ENCODE data around the gene NDUFA7.
"Not testable (repeated sequence)": the region's sequence is repeated elsewhere in the genome, so short reads cannot be mapped to it uniquely, and the experiment has no call there.

The NDUFA7 gene

GRCh38 chr19:8321067-8321985 is at the start of gene NDUFA7, which contains the start of gene RPS28:
NDUFA7 (minus strand) TSS chr19:8321375; CDS start chr19:8321358, 17 bp downstream.
RPS28 (plus strand) TSS chr19:8321496; CDS start chr19:8321531, 35 bp downstream.
- peak; percentile 94 to 96 (median 95) for DNase-seq (ENCODE audit: low read depth in 3 of 3)

- DNase-seq (ENCODE audit: low read depth in 3 of 3): no peak
Measured at GRCh38 chr19:8370176-8371010, 49.2 kb upstream of the NDUFA7 start.

GRCh38 chr19:8367327-8368001 is 46.3 kb upstream of the NDUFA7 start:
- DNase-seq (ENCODE audit: low read depth in 3 of 3): no peak

GRCh38 chr19:8366961-8367326 is 45.8 kb upstream of the NDUFA7 start:
- no peak for DNase-seq (ENCODE audit: low read depth in 3 of 3)

GRCh38 chr19:8366121-8366581 is 45.0 kb upstream of the NDUFA7 start:
- no peak for DNase-seq (ENCODE audit: low read depth in 3 of 3)

- DNase-seq (ENCODE audit: low read depth in 3 of 3): peak; percentile 38 to 81 (median 48)
Measured at GRCh38 chr19:8363803-8364771, 42.9 kb upstream of the NDUFA7 start, which contains the start of gene ANGPTL4. ANGPTL4 (plus strand) TSS chr19:8364155; CDS start chr19:8364322, 167 bp downstream.

GRCh38 chr19:8361921-8362793 is 41.0 kb upstream of the NDUFA7 start:
- no peak for DNase-seq (ENCODE audit: low read depth in 3 of 3)

GRCh38 chr19:8360196-8360595 is 39.0 kb upstream of the NDUFA7 start:
- no peak for DNase-seq (ENCODE audit: low read depth in 3 of 3)

GRCh38 chr19:8358948-8359347 is 37.8 kb upstream of the NDUFA7 start:
- no peak for DNase-seq (ENCODE audit: low read depth in 3 of 3)

GRCh38 chr19:8357007-8357521 is 35.9 kb upstream of the NDUFA7 start:
- DNase-seq (ENCODE audit: low read depth in 3 of 3): no peak

GRCh38 chr19:8355631-8356402 is 34.6 kb upstream of the NDUFA7 start:
- no peak for DNase-seq (ENCODE audit: low read depth in 3 of 3)

GRCh38 chr19:8352845-8353244 is 31.7 kb upstream of the NDUFA7 start:
- not testable (repeated sequence) for DNase-seq (ENCODE audit: low read depth in 3 of 3)

GRCh38 chr19:8352134-8352827 is 31.1 kb upstream of the NDUFA7 start:
- no peak for DNase-seq (ENCODE audit: low read depth in 3 of 3)

GRCh38 chr19:8349629-8350372 is 28.6 kb upstream of the NDUFA7 start:
- not testable (repeated sequence) for DNase-seq (ENCODE audit: low read depth in 3 of 3)

- no peak for DNase-seq (ENCODE audit: low read depth in 3 of 3)
Measured at GRCh38 chr19:8343483-8343844, 22.3 kb upstream of the NDUFA7 start.

- DNase-seq (ENCODE audit: low read depth in 3 of 3): peak; percentile 86 to 96 (median 89)
Measured at GRCh38 chr19:8342684-8343482, 21.7 kb upstream of the NDUFA7 start, which contains the start of gene KANK3. KANK3 (minus strand) TSS chr19:8343262; CDS start chr19:8337828, 5,434 bp downstream.

Measured in stimulated activated CD4-positive, alpha-beta T cell treated with anti-CD3 and anti-CD28 coated beads, TNF-alpha, amount 100 ng/mL, for 48 hours (primary cell).